ENCODE measurements around the gene OTOG.

DNA sequence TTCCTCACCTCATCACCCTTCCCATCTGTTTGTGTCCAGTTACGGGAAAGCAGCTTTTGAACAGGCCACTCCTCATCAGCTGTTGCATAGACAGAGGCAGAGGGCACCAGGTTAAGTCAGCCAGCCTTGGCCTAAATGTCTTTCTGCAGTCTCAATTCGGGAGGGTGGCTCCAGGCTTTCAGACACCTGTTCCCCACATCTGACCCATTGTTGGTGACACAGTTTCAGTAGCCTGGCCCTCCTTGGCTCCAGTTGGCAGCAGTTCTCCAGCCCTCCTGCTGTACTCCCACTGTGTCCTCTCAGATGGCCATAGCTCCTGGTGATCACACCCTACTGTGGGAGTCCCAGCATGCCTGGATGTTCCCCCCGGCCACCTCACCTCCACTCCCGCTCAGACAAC, 101.5 kb downstream of the OTOG start:
- TF ChIP-seq, protein P1, sequence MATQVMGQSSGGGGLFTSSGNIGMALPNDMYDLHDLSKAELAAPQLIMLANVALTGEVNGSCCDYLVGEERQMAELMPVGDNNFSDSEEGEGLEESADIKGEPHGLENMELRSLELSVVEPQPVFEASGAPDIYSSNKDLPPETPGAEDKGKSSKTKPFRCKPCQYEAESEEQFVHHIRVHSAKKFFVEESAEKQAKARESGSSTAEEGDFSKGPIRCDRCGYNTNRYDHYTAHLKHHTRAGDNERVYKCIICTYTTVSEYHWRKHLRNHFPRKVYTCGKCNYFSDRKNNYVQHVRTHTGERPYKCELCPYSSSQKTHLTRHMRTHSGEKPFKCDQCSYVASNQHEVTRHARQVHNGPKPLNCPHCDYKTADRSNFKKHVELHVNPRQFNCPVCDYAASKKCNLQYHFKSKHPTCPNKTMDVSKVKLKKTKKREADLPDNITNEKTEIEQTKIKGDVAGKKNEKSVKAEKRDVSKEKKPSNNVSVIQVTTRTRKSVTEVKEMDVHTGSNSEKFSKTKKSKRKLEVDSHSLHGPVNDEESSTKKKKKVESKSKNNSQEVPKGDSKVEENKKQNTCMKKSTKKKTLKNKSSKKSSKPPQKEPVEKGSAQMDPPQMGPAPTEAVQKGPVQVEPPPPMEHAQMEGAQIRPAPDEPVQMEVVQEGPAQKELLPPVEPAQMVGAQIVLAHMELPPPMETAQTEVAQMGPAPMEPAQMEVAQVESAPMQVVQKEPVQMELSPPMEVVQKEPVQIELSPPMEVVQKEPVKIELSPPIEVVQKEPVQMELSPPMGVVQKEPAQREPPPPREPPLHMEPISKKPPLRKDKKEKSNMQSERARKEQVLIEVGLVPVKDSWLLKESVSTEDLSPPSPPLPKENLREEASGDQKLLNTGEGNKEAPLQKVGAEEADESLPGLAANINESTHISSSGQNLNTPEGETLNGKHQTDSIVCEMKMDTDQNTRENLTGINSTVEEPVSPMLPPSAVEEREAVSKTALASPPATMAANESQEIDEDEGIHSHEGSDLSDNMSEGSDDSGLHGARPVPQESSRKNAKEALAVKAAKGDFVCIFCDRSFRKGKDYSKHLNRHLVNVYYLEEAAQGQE (IDR thresholded peaks at IDR 0.05; ENCODE audit: insufficient read depth in 1 of 2, low read depth in 2 of 2, low read length in 2 of 2), result no peak
- TF ChIP-seq POLR2AphosphoS5 (IDR thresholded peaks at IDR 0.05; ENCODE audit: low read depth, low read length), result no peak
- TF ChIP-seq TAF1 (IDR thresholded peaks at IDR 0.05; ENCODE audit: borderline replicate concordance, insufficient read depth, low read length), result no peak
- no peak for TF ChIP-seq SIN3A (IDR thresholded peaks at IDR 0.05; ENCODE audit: borderline replicate concordance, insufficient read depth, low read length)
- no peak for TF ChIP-seq FOXP2 (optimal IDR thresholded peaks at IDR 0.05; ENCODE audit: borderline replicate concordance, extremely low read depth, extremely low read length, insufficient read depth)

Data from PFSK-1 (cell line).